Duodenal mucosa (tissue), 2 donors: ENCODE measurements around the gene PDE2A.

Experiments used
- H3K27ac ChIP-seq: one replicate; pipeline ENCODE4 v1.7.0; 2013; ENCODE audit warnings: low read depth, low read length
- H3K27me3 ChIP-seq, 2 donors: one replicate each; pipeline ENCODE4 v1.7.0; 2013; ENCODE audit warnings: low read length in 2 of 2, control low read depth in 1 of 2; ENCODE audit not compliant: insufficient read depth in 2 of 2, control insufficient read depth in 1 of 2
- H3K36me3 ChIP-seq, 2 donors: one replicate each; pipeline ENCODE4 v1.7.0; 2013; ENCODE audit warnings: low read length in 2 of 2, control low read depth in 1 of 2; ENCODE audit not compliant: insufficient read depth in 2 of 2, control insufficient read depth in 1 of 2
- H3K4me1 ChIP-seq, 2 donors: one replicate each; pipeline ENCODE4 v1.7.0; 2013; ENCODE audit warnings: low read length in 2 of 2, control low read depth in 1 of 2; ENCODE audit not compliant: insufficient read depth in 2 of 2, control insufficient read depth in 1 of 2
- H3K4me3 ChIP-seq, 2 donors: one replicate each; pipeline ENCODE4 v1.7.0; 2013; ENCODE audit warnings: low read length in 2 of 2, low read depth in 1 of 2
- H3K9ac ChIP-seq, 2 donors: one replicate each; pipeline ENCODE4 v1.7.0; 2013; ENCODE audit warnings: low read length in 2 of 2, low read depth in 1 of 2
- H3K9me3 ChIP-seq, 2 donors: one replicate each; pipeline ENCODE4 v1.7.0; 2013; ENCODE audit warnings: low read length in 2 of 2, control low read depth in 1 of 2; ENCODE audit not compliant: control insufficient read depth in 1 of 2

Gene PDE2A

DNA sequence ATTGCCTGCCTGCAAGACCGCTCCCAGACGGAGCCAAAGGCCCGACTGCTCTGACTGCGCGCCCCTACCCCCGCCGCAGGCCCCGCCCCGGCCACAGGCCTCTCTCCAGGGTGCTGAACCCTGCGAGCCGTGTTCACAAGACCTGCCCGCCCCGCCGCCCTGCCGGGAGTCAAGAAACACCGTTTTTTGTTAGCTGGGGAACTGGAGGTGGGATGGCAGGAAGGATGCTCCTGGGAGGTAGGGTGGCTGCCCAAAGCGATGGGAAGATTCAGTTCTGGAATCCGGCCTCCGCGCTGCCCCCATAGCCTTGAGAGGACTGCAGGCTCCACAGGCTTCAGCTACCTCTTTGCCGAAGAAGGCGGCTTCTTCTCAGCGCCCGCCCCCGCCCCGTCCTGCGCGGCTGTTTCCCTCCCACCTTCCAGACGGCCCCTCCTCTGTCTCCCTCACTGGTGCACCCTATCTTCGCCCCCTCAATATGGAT, 2.7 kb upstream of the PDE2A start:
- H3K27ac ChIP-seq = no peak overlapping the region
- H3K9ac ChIP-seq = no peak overlapping the region
- no peaks in the 10 kb centered on the region for H3K9me3 ChIP-seq
- H3K27me3 ChIP-seq = peaks cover 50 to 56% of the 10 kb centered on the region in 2 donors
- no peaks in the 10 kb centered on the region for H3K36me3 ChIP-seq
- no peak overlapping the region for H3K4me3 ChIP-seq
- H3K4me1 ChIP-seq = no peaks in the 10 kb centered on the region

GRCh38 chr11:72675221-72675620, 999 bp upstream of the PDE2A start:
- peaks cover 59 to 64% of the 10 kb centered on the region in 2 donors for H3K27me3 ChIP-seq
- no peak overlapping the region for H3K4me3 ChIP-seq
- H3K4me1 ChIP-seq = no peaks in the 10 kb centered on the region
- H3K9me3 ChIP-seq = no peaks in the 10 kb centered on the region
- H3K27ac ChIP-seq = no peak overlapping the region
- no peak overlapping the region for H3K9ac ChIP-seq
- H3K36me3 ChIP-seq = no peaks in the 10 kb centered on the region

- H3K27ac ChIP-seq = no peak overlapping the region
- no peaks in the 10 kb centered on the region for H3K4me1 ChIP-seq
- no peaks in the 10 kb centered on the region for H3K9me3 ChIP-seq
- no peaks in the 10 kb centered on the region for H3K36me3 ChIP-seq
- H3K9ac ChIP-seq = no peak overlapping the region
- peaks cover 63 to 67% of the 10 kb centered on the region in 2 donors for H3K27me3 ChIP-seq
- H3K4me3 ChIP-seq = no peak overlapping the region
Measured at GRCh38 chr11:72673284-72673942, 809 bp downstream of the PDE2A start.

- H3K4me1 ChIP-seq = no peaks in the 10 kb centered on the region
- no peak overlapping the region for H3K27ac ChIP-seq
- no peak overlapping the region for H3K4me3 ChIP-seq
- H3K9me3 ChIP-seq = peaks cover 0 to 2% of the 10 kb centered on the region in 2 donors
- no peak overlapping the region for H3K9ac ChIP-seq
- no peaks in the 10 kb centered on the region for H3K36me3 ChIP-seq
- H3K27me3 ChIP-seq = peaks cover 56 to 62% of the 10 kb centered on the region in 2 donors
Measured at GRCh38 chr11:72672597-72673238, 1.5 kb downstream of the PDE2A start.

DNA sequence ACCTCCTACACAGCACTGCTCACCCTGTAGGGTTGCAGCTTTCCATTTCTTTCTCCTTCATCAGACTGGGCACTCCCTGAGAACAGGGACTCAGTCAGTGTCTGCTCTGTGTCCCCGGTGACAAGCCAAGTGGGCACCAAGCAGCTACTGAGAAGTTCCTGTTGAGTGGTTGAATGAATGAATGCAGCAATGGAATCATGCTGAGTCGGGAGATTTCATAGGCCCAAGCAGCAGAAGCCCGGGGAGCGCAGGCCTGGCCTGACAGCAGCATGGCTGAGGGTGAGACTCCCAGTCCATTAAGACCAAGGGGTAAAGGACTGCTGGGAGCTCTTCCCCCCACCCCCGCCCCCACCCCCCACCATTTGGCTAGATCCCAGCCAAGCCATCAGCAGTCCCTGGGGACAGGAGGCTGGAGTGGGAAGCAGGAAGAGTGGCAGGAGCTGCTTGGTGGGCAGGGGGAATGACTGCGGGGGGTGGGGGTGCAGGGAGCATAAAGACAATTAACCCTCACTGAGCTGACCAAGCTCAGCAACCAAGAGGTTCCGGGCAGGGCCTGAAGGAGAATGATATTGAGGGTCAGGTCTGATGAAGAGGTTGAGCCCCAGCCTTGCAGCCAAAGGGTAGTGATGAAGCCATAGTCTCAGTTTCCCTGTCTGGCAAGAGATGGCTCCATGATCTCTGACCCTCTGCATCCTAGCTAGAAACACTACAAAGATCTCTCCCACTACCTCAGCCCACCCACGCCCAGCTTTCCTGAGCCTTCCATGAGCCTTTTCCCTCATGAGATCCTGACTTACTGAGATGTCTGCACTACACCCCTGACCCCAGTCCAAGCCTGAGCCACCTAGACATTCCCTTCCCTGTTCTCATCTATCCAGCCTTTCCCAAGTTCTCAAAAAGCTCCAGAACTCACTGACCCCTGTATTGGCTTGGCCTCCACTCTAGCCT, 2.8 kb downstream of the PDE2A start:
- no peak overlapping the region for H3K4me3 ChIP-seq

GRCh38 chr11:72670041-72670440, 4.2 kb downstream of the PDE2A start:
- Histone ChIP-seq H3K36me3 (no peaks in the 10 kb centered on the region), H3K4me1 (no peaks in the 10 kb centered on the region), H3K4me3 (no peak overlapping the region), H3K27me3 (peaks cover 36 to 46% of the 10 kb centered on the region in 2 donors), H3K27ac (no peak overlapping the region), H3K9ac (no peak overlapping the region), H3K9me3 (peaks cover 5 to 8% of the 10 kb centered on the region in 2 donors)

More for the DNA sequence above, 2.8 kb downstream of the PDE2A start:
- Histone ChIP-seq H3K9ac (no peak overlapping the region), H3K27ac (no peak overlapping the region), H3K36me3 (no peaks in the 10 kb centered on the region), H3K27me3 (peaks cover 46 to 59% of the 10 kb centered on the region in 2 donors), H3K4me1 (no peaks in the 10 kb centered on the region), H3K9me3 (peaks cover 5 to 8% of the 10 kb centered on the region in 2 donors)

DNA sequence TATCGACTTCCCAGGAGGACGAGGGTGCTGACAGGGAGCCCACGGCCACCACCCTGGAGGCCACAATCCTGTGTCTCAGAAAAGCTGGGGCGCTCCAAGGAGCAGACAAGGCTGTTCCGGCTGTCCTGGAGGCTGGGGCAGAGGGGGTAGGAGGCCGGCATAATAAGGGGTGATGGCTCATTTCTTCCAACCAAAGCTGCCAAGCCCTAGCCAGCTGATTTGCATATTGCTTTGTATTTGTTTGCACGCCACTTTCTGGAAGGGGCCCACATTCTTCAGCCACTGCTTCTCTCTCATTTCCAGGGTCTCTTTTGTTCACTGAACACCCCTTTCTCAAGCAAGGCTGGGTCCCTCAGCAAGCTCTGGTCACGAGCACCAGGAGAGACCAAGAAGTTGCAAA, 4.7 kb downstream of the PDE2A start:
- no peaks in the 10 kb centered on the region for H3K4me1 ChIP-seq
- H3K36me3 ChIP-seq = no peaks in the 10 kb centered on the region
- H3K9ac ChIP-seq = no peak overlapping the region
- H3K27ac ChIP-seq = no peak overlapping the region
- H3K27me3 ChIP-seq = peaks cover 32 to 40% of the 10 kb centered on the region in 2 donors
- no peak overlapping the region for H3K4me3 ChIP-seq
- peaks cover 5 to 8% of the 10 kb centered on the region in 2 donors for H3K9me3 ChIP-seq

DNA sequence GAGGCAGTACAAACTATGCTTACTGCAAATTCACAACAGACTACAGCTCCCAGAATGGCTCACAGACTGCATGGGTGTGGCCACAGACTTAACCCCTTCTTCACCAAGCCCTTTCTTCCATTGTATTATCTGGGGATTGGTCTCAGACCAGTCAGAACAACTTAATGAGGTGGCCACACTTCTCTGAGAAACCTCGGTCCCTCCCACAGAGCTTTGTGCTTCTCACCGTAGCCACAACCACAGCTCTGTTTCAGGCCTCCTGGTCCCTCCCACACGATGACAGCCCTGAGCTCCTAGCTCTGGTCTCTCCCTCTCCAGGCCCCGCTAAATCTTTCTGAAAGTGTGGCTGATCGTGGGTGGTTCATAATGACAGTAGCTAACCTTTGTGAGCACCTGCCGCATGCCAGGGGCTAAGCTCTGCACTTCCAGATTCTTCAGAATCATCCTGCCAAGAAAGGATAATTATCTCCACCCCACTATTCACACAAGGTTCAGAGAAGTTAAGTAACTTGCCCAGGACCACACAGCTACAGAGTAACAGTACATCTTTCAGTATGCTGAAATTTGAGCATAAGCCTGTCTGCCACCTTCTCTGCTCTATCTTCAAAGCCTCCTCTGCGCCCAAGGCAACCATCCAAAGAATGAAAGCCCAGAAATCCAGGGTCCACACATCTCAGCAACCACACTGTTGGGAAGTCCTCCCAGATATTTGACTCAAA, 5.4 kb downstream of the PDE2A start:
- no peaks in the 10 kb centered on the region for H3K4me1 ChIP-seq
- H3K9ac ChIP-seq = no peak overlapping the region
- H3K27me3 ChIP-seq = peaks cover 25 to 33% of the 10 kb centered on the region in 2 donors
- no peak overlapping the region for H3K27ac ChIP-seq
- H3K9me3 ChIP-seq = peaks cover 5 to 8% of the 10 kb centered on the region in 2 donors
- no peaks in the 10 kb centered on the region for H3K36me3 ChIP-seq
- H3K4me3 ChIP-seq = no peak overlapping the region

DNA sequence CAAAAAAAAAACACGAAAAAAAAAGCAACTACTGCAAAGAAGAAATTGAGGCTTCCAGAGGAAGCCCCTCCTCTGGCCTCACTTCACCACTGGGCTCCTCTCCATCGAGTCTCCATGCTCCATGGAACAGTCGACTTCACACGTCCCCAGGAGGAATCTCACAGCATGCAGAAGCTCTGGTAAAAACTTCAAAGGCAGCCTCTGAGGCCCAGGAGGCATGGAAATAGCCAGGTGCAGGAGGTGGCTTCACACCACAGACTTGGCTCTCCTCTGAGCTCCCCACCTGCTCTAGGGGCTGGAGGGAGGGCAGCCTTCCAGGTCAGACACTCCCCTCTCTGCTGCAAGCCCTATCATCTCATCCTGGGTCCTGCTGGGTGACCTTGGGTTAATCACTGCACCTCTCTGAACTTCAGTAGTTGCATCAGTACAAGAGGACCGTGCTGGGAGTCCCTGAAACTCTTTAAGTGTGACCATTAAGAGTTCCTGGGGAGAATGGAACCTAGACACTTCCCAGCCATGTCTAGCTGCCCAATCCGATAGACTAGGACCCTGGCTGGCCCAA, 8.2 kb downstream of the PDE2A start:
- Histone ChIP-seq H3K9ac (no peak overlapping the region), H3K4me3 (no peak overlapping the region), H3K9me3 (peaks cover 5 to 8% of the 10 kb centered on the region in 2 donors), H3K4me1 (no peaks in the 10 kb centered on the region), H3K27me3 (peaks cover 11 to 14% of the 10 kb centered on the region in 2 donors), H3K27ac (no peak overlapping the region), H3K36me3 (no peaks in the 10 kb centered on the region)
